Duodenal mucosa (tissue), 2 donors: ENCODE measurements around the gene TAF1D.
"Not testable (repeated sequence)": the region's sequence is repeated elsewhere in the genome, so short reads cannot be mapped to it uniquely, and the experiment has no call there.

Experiments used
- H3K27ac ChIP-seq: one replicate; pipeline ENCODE4 v1.7.0; 2013; ENCODE audit warnings: low read depth, low read length
- H3K27me3 ChIP-seq, 2 donors: one replicate each; pipeline ENCODE4 v1.7.0; 2013; ENCODE audit warnings: low read length in 2 of 2, control low read depth in 1 of 2; ENCODE audit not compliant: insufficient read depth in 2 of 2, control insufficient read depth in 1 of 2
- H3K36me3 ChIP-seq, 2 donors: one replicate each; pipeline ENCODE4 v1.7.0; 2013; ENCODE audit warnings: low read length in 2 of 2, control low read depth in 1 of 2; ENCODE audit not compliant: insufficient read depth in 2 of 2, control insufficient read depth in 1 of 2
- H3K4me1 ChIP-seq, 2 donors: one replicate each; pipeline ENCODE4 v1.7.0; 2013; ENCODE audit warnings: low read length in 2 of 2, control low read depth in 1 of 2; ENCODE audit not compliant: insufficient read depth in 2 of 2, control insufficient read depth in 1 of 2
- H3K4me3 ChIP-seq, 2 donors: one replicate each; pipeline ENCODE4 v1.7.0; 2013; ENCODE audit warnings: low read length in 2 of 2, low read depth in 1 of 2
- H3K9ac ChIP-seq, 2 donors: one replicate each; pipeline ENCODE4 v1.7.0; 2013; ENCODE audit warnings: low read length in 2 of 2, low read depth in 1 of 2
- H3K9me3 ChIP-seq, 2 donors: one replicate each; pipeline ENCODE4 v1.7.0; 2013; ENCODE audit warnings: low read length in 2 of 2, control low read depth in 1 of 2; ENCODE audit not compliant: control insufficient read depth in 1 of 2

The TAF1D gene

GRCh38 chr11:93753241-93753640 lies 11.9 kb upstream of the TAF1D start:
- H3K27me3 ChIP-seq = no peaks in the 10 kb centered on the region
- no peaks in the 10 kb centered on the region for H3K4me1 ChIP-seq
- no peak overlapping the region for H3K27ac ChIP-seq
- H3K9me3 ChIP-seq = no peaks in the 10 kb centered on the region
- no peak overlapping the region for H3K4me3 ChIP-seq
- no peak overlapping the region for H3K9ac ChIP-seq
- peaks cover 18 to 32% of the 10 kb centered on the region in 2 donors for H3K36me3 ChIP-seq

GRCh38 chr11:93751001-93751400 lies 9.7 kb upstream of the TAF1D start:
- Histone ChIP-seq H3K4me3 (no peak overlapping the region), H3K9me3 (no peaks in the 10 kb centered on the region), H3K27me3 (no peaks in the 10 kb centered on the region), H3K9ac (no peak overlapping the region), H3K36me3 (peaks cover 6 to 12% of the 10 kb centered on the region in 2 donors), H3K27ac (no peak overlapping the region), H3K4me1 (peaks cover 3% of the 10 kb centered on the region in 2 donors)

- Histone ChIP-seq H3K27me3 (no peaks in the 10 kb centered on the region), H3K27ac (no peak overlapping the region), H3K9me3 (no peaks in the 10 kb centered on the region), H3K4me1 (peaks cover 20 to 25% of the 10 kb centered on the region in 2 donors), H3K36me3 (peaks cover 0 to 8% of the 10 kb centered on the region in 2 donors), H3K4me3 (no peak overlapping the region), H3K9ac (no peak overlapping the region)
Measured at GRCh38 chr11:93747122-93747521, 5.8 kb upstream of the TAF1D start.

- H3K27ac ChIP-seq = no peak overlapping the region
- no peaks in the 10 kb centered on the region for H3K27me3 ChIP-seq
- H3K9me3 ChIP-seq = no peaks in the 10 kb centered on the region
- peak overlapping the region in 1 of 2 donors; percentile 27 for H3K9ac ChIP-seq
- peaks cover 0 to 7% of the 10 kb centered on the region in 2 donors for H3K36me3 ChIP-seq
- H3K4me3 ChIP-seq = peak overlapping the region in 1 of 2 donors; percentile 1
- H3K4me1 ChIP-seq = peaks cover 20 to 25% of the 10 kb centered on the region in 2 donors
Measured at GRCh38 chr11:93746101-93746500, 4.8 kb upstream of the TAF1D start.

GRCh38 chr11:93745005-93745755 lies 3.9 kb upstream of the TAF1D start:
- not testable (repeated sequence) for H3K36me3 ChIP-seq, H3K27me3 ChIP-seq, H3K4me3 ChIP-seq, H3K9ac ChIP-seq, H3K27ac ChIP-seq, H3K9me3 ChIP-seq
- H3K4me1 ChIP-seq = peaks cover 20 to 25% of the 10 kb centered on the region in 2 donors

GRCh38 chr11:93744669-93745004 lies 3.3 kb upstream of the TAF1D start:
- no peaks in the 10 kb centered on the region for H3K9me3 ChIP-seq
- H3K27ac ChIP-seq = no peak overlapping the region
- no peak overlapping the region for H3K9ac ChIP-seq
- peaks cover 21 to 26% of the 10 kb centered on the region in 2 donors for H3K4me1 ChIP-seq
- peaks cover 0 to 7% of the 10 kb centered on the region in 2 donors for H3K36me3 ChIP-seq
- H3K27me3 ChIP-seq = no peaks in the 10 kb centered on the region
- no peak overlapping the region for H3K4me3 ChIP-seq

- peaks cover 6 to 13% of the 10 kb centered on the region in 2 donors for H3K36me3 ChIP-seq
- no peak overlapping the region for H3K9ac ChIP-seq
- H3K27ac ChIP-seq = no peak overlapping the region
- peaks cover 33 to 39% of the 10 kb centered on the region in 2 donors for H3K4me1 ChIP-seq
- no peaks in the 10 kb centered on the region for H3K9me3 ChIP-seq
- no peak overlapping the region for H3K4me3 ChIP-seq
- H3K27me3 ChIP-seq = no peaks in the 10 kb centered on the region
Measured at GRCh38 chr11:93743291-93743690, 2.0 kb upstream of the TAF1D start.

- Histone ChIP-seq H3K9me3 (no peaks in the 10 kb centered on the region), H3K9ac (peak overlapping the region; percentile 70 to 94), H3K27me3 (no peaks in the 10 kb centered on the region), H3K36me3 (peaks cover 20 to 27% of the 10 kb centered on the region in 2 donors), H3K4me3 (peak overlapping the region; percentile 75 to 91), H3K27ac (peak overlapping the region; percentile 80), H3K4me1 (peaks cover 41 to 52% of the 10 kb centered on the region in 2 donors)
Measured at GRCh38 chr11:93741882-93742226, 559 bp upstream of the TAF1D start.

GRCh38 chr11:93740730-93741093 lies 583 bp downstream of the TAF1D start:
- H3K27me3 ChIP-seq = no peaks in the 10 kb centered on the region
- H3K4me1 ChIP-seq = peaks cover 38 to 53% of the 10 kb centered on the region in 2 donors
- H3K27ac ChIP-seq = peak overlapping the region; percentile 83
- peaks cover 28 to 38% of the 10 kb centered on the region in 2 donors for H3K36me3 ChIP-seq
- no peaks in the 10 kb centered on the region for H3K9me3 ChIP-seq
- peak overlapping the region; percentile 70 to 94 for H3K9ac ChIP-seq
- H3K4me3 ChIP-seq = peak overlapping the region; percentile 75 to 91

GRCh38 chr11:93740031-93740729 lies 1.1 kb downstream of the TAF1D start:
- Histone ChIP-seq H3K9me3 (no peaks in the 10 kb centered on the region), H3K4me1 (peaks cover 38 to 53% of the 10 kb centered on the region in 2 donors), H3K4me3 (peak overlapping the region; percentile 75 to 91), H3K36me3 (peaks cover 33 to 43% of the 10 kb centered on the region in 2 donors), H3K9ac (peak overlapping the region; percentile 70 to 94), H3K27ac (no peak overlapping the region), H3K27me3 (no peaks in the 10 kb centered on the region)
